SJSA1 (cell line): ENCODE measurements around the gene PRDM16. TPM values are rescaled to one million over a fixed set of nuclear protein-coding genes. Genes with fewer than 3 reads are reported as not detected.

Source experiments
- DNase-seq, 2 experiments: peaks; one replicate each; pipeline ENCODE4 v3.0.0-alpha.2; 2015 to 2020; ENCODE audit warnings: low spot score in 2 of 2, low read depth in 1 of 2
- H3K27ac ChIP-seq: fragments of 250-450 bp; sonication (Bioruptor Pico); 2 replicates; pipeline ENCODE4 v1.5.1; 2020; ENCODE audit warnings: mild to moderate bottlenecking, moderate library complexity
- H3K27me3 ChIP-seq: fragments of 250-450 bp; sonication (Bioruptor Pico); replicated peaks from 2 replicates; pipeline ENCODE4 v1.5.1; 2020; ENCODE audit warnings: mild to moderate bottlenecking, moderate library complexity
- H3K36me3 ChIP-seq: fragments of 250-450 bp; sonication (Bioruptor Pico); 2 replicates; pipeline ENCODE4 v1.5.1; 2020; ENCODE audit warnings: mild to moderate bottlenecking
- H3K4me1 ChIP-seq: fragments of 250-450 bp; sonication (Bioruptor Pico); replicated peaks from 2 replicates; pipeline ENCODE4 v1.6.1; 2021; ENCODE audit warnings: mild to moderate bottlenecking
- H3K4me3 ChIP-seq: fragments of 250-450 bp; sonication (Bioruptor Pico); 2 replicates; pipeline ENCODE4 v1.5.1; 2020; ENCODE audit warnings: mild to moderate bottlenecking
- H3K9me3 ChIP-seq: fragments of 250-450 bp; sonication (Bioruptor Pico); replicated peaks from 2 replicates; pipeline ENCODE4 v1.5.1; 2020; ENCODE audit warnings: mild to moderate bottlenecking
- total RNA-seq: library from RNA; depleted of rRNA; stranded (reverse); fragments of >200 nt; shearing (Covaris generic); gene quantifications from 2 replicates; pipeline ENCODE4 v1.2.3, GENCODE V29; 2014

PRDM16 gene
- total RNA-seq, 1 experiment from 2014 or later, result 0.05 TPM

DNA sequence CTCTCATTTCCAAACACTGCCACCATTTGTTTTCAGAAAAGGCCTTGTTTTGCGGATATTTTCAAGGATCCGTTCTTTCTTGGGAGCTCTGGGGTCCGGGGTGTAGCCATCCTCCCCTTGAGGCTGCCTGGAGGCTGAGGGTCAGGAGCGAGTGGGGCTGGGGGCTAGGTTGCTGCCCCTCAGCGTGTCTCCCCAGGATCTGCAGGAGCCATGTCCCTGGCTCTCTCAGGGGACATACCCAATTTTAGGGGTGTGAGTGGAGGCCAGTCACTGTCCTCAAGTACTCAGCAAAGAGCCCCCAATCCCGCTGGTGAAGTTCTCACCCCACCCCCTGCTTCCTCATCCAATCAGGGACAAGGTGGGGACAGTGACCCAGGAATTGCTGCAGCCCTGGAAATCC is 15.0 kb upstream of the PRDM16 start:
- Histone ChIP-seq H3K27me3 (no peaks in the 10 kb centered on the region), H3K36me3 (no peaks in the 10 kb centered on the region), H3K4me1 (no peaks in the 10 kb centered on the region), H3K27ac (no peak overlapping the region), H3K9me3 (no peaks in the 10 kb centered on the region), H3K4me3 (no peak overlapping the region)
- DNase-seq, result no peak

DNA sequence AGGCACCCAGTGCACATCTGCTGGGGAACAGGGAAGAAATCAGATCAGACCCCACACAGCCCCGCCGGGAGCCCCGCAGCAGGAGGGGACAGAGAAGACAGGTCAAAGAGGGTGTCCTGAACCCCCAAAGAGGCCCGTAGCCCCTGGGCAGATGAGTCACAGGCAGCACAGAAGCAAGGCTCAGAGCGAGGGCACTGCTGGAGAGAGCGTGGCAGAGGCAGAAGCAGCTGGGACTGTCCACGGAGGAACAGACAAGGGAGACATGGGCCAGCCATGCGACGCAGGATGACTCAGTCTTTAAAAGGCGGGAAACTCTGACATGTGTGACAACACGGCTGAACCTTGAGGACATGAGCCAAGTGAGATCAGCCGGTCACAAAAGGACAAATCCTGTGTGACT is 14.5 kb upstream of the PRDM16 start:
- H3K4me3 ChIP-seq, result no peak overlapping the region
- H3K36me3 ChIP-seq, result no peaks in the 10 kb centered on the region
- no peaks in the 10 kb centered on the region for H3K9me3 ChIP-seq
- H3K27ac ChIP-seq, result no peak overlapping the region
- no peaks in the 10 kb centered on the region for H3K27me3 ChIP-seq
- no peak for DNase-seq
- H3K4me1 ChIP-seq, result no peaks in the 10 kb centered on the region

DNA sequence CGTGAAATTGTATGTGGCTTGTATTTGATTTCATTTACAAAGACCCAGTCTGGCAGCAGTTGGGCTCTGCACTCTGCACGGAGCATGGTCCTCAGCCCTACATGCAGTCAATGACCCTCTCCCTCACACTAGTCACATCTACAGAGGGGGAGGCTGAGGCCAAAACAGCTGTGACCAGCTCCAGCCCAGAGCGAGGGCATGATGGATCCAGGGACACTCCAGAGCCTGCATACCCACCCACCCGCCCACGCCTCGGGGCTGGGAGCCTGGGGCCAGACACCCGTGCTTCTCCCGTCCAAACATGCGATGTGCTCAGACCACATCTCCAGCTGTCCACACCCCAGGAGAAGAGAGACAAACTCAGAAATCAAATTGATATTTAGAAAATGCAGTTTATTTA is 14.0 kb upstream of the PRDM16 start:
- Histone ChIP-seq H3K36me3 (no peaks in the 10 kb centered on the region), H3K4me3 (no peak overlapping the region), H3K27ac (no peak overlapping the region), H3K9me3 (no peaks in the 10 kb centered on the region), H3K27me3 (0 out of 2 replicates have a peak, but pooled peaks cover 2% of the 10 kb centered on the region), H3K4me1 (no peaks in the 10 kb centered on the region)
- DNase-seq, result no peak

DNA sequence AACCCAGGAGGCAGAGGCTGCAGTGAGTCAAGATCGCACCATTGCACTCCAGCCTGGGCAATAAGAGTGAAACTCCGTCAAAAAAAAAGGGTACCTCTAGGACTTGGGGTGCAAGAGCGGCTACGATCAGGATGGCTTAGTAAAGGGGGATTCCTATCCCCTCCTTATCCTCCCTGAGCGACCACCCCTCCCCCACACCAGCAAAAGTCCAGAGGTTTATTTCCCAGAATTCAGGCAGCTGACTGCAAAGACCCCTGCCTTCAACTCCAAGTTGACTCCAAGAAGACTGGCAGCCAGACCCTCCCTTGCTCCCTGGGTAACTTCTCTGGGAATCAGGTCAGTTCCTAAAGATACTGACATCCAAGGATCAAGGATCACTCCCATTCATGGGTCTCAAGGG is 12.4 kb upstream of the PRDM16 start:
- H3K4me1 ChIP-seq, result no peaks in the 10 kb centered on the region
- H3K36me3 ChIP-seq, result no peaks in the 10 kb centered on the region
- no peak overlapping the region for H3K27ac ChIP-seq
- no peaks in the 10 kb centered on the region for H3K9me3 ChIP-seq
- no peak overlapping the region for H3K4me3 ChIP-seq
- DNase-seq, result no peak
- H3K27me3 ChIP-seq, result 0 out of 2 replicates have a peak, but pooled peaks cover 2% of the 10 kb centered on the region

DNA sequence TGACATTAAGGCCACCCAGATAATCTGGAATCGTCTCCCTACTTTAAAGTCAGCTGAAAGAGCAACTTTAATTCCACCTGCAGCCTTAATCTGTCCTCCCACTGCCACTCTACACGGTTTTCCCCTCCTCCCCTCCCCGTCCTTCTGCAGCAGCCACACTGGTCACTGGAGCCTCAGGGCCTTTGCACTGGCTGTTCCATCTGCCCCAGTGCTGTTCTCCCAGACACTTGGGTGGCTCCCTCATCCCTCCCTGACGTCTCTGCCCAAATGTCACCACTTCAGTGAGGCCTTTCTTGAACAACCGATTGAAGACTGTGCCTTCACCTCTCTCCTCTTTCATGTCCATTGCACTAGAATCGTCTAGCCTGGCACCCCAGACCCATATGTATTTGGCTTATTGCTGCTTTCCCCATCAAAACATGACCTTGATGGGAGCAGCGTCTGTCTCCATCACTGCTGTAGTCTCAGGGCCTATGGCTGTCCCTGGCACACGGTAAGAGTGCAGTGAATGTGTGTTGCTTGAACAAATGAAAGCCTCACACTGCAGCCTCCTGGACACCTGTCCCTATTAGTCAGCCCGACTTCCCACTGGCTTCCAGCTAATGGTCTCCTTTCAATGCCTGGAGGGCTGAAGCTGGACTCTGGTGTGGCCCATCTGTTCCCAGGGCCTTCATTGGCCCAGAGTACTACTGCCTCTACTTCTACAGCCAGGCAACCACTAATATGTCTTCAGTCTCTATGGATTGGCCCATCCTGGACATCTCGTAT is 10.6 kb upstream of the PRDM16 start:
- Histone ChIP-seq H3K36me3 (no peaks in the 10 kb centered on the region), H3K4me1 (no peaks in the 10 kb centered on the region), H3K27me3 (0 out of 2 replicates have a peak, but pooled peaks cover 2% of the 10 kb centered on the region), H3K4me3 (no peak overlapping the region), H3K9me3 (no peaks in the 10 kb centered on the region), H3K27ac (no peak overlapping the region)
- no peak for DNase-seq

DNA sequence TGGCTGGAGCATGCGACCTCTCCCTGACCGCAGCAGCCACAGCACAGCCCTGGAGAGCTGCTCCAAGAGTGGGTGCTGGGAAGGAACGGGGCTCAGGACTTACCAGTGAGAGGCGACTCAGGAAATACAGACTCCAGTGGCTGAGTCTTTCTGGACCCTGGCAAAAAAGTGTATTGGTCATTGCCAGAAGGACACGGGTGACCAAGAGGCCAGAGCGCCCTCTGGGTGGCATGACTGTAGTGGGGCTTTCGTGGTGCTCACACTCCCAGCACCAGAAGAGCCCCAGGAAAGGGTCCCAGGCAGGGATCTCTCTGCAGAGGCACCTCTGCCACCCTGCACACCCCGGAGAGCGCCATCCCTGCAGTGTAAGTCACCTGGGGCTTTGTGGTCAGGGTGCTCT is 8.9 kb upstream of the PRDM16 start:
- no peak overlapping the region for H3K27ac ChIP-seq
- H3K4me3 ChIP-seq, result no peak overlapping the region
- no peaks in the 10 kb centered on the region for H3K9me3 ChIP-seq
- no peak for DNase-seq
- no peaks in the 10 kb centered on the region for H3K36me3 ChIP-seq
- no peaks in the 10 kb centered on the region for H3K4me1 ChIP-seq
- H3K27me3 ChIP-seq, result 0 out of 2 replicates have a peak, but pooled peaks cover 2% of the 10 kb centered on the region

DNA sequence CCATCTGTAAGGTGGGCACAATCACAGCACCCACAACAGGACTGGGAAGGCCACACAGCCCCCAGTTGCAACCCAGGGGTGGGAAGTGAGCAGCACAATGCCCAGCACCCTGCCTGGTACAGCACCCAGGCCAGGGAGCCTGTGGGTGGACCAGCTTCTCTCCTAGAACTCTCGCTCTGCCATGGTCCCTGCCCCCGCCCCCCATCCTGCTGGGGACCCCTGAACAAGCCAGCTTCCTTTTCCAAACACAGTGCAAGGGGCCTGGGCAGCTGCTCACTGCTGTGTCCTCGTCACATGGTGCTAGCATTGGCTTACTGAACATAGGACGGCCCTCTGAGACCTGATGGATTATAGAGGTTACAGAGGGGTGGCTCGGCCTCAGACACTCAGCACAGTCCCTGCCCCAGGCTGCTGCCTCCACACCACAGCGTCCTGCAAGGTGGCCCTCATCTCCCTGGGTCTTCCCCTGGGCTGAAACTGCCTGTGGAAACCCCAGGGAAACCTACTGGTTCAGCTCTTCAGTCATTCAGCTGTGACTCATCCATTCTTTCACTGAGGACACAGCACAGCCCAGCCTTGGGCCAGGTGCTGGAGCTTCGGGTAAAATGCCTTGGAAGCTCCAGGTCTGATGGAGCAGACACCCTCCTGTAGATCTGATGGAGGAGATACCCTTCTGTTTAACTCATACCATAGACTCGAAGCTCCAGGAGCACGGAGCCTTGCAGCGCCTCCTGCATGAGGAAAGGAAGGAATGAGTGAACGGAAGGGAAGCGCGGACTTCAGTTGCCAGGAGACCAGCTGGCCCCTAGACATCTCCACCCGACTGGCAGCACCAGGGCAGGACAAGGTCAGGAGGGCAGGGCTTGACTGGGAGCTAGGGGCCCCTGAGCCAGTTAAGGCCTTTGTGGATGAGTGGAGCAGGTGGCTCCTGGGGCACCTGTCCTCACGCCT is 8.1 kb upstream of the PRDM16 start:
- Histone ChIP-seq H3K27ac (no peak overlapping the region), H3K36me3 (no peaks in the 10 kb centered on the region), H3K4me1 (no peaks in the 10 kb centered on the region), H3K4me3 (no peak overlapping the region), H3K27me3 (0 out of 2 replicates have a peak, but pooled peaks cover 2% of the 10 kb centered on the region), H3K9me3 (no peaks in the 10 kb centered on the region)
- DNase-seq, result no peak

DNA sequence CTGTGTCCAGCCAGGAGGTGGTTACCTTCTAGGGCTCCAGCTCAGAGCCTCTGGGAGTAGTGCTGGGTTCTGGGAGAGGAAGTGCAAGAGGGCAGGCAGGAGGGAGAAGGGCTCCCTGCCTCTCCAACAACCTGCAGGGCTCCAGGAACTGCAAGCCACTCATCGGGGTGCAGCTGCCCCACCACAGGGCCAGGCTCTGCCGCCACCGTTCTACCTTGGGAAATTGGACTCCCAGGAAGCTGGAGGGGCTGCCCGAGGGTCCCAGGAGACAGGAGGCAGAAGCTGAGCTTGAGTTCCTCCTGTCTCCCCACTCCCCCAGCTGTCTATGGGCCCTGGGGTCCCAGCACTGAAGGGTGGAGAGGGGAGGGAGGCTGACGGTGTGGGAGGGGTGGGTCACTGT is 7.4 kb upstream of the PRDM16 start:
- Histone ChIP-seq H3K4me1 (no peaks in the 10 kb centered on the region), H3K4me3 (no peak overlapping the region), H3K27ac (no peak overlapping the region), H3K36me3 (no peaks in the 10 kb centered on the region), H3K9me3 (no peaks in the 10 kb centered on the region), H3K27me3 (0 out of 2 replicates have a peak, but pooled peaks cover 2% of the 10 kb centered on the region)
- DNase-seq, result no peak

DNA sequence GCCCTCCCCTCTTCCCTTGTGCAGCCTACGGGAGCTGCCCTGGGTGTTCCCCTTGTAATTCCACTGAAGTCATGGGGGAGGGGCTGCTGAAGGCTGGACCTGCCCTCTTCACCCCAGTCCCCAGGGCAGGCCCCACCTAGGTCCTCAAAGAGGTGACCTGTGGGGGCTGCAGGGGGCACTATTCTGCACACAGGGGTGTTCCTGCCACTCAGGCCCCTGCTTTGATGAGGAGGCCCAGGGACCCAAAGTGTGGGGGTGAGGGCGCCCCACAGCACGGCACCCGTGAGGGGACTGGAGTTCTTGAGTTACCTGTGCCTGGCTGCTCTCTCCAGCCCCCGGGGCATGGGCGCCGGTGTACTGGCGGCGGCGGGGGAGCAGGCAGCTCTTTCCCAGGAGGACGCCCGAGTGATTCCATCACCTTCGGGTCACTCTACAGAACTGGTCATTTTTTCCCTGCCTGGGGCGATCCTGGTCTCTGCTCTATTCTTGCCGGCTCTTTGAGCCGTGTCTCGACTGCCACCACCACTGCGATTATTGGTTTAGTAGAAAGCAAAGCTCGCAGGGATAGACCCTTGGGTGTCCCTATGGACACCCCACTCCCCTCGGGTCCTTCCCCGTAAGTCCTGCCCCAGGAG is 6.9 kb upstream of the PRDM16 start:
- Histone ChIP-seq H3K27me3 (0 out of 2 replicates have a peak, but pooled peaks cover 2% of the 10 kb centered on the region), H3K4me3 (no peak overlapping the region), H3K36me3 (no peaks in the 10 kb centered on the region), H3K27ac (no peak overlapping the region), H3K4me1 (no peaks in the 10 kb centered on the region), H3K9me3 (no peaks in the 10 kb centered on the region)
- no peak for DNase-seq

DNA sequence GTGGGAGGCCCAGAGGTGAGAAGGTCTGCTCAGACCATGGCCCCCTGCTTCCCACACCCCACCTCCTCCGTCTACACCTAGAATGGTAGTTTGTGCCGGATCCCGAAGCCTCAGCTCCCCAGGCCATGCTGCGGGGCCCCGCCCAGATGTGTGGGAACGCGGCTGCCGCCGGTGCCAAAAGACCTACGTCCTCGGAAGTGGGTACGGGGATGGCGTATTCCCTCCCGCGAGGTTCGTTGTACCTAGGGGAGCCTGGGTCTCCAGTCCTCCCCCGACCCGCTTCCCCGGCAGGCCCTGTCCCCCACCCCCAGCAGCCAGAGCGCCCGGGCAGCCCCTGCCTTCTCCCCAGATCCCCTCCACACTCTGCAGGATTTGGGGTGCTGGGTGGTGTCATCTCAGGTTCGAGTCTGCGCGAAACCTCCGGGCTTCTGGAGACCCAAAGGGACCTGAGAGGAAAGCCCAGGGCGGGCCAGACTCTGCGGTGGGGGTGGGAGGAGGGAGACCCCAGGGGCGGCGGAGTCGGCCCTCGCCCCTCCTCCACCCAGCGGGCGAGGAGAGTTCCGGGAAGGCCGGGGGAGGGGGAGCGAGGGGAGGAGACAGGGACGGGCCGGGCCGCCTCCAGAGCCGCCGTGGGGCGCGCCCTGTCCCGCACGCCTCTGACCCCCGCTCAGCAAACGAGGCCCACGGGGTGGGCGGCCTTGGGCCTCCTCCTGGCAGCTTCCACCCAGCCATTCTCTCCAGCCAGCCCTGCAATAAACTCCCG is 6.2 kb upstream of the PRDM16 start:
- Histone ChIP-seq H3K4me3 (no peak overlapping the region), H3K36me3 (no peaks in the 10 kb centered on the region), H3K9me3 (no peaks in the 10 kb centered on the region), H3K27ac (no peak overlapping the region), H3K4me1 (no peaks in the 10 kb centered on the region), H3K27me3 (peaks cover 8% of the 10 kb centered on the region)
- DNase-seq, result no peak

DNA sequence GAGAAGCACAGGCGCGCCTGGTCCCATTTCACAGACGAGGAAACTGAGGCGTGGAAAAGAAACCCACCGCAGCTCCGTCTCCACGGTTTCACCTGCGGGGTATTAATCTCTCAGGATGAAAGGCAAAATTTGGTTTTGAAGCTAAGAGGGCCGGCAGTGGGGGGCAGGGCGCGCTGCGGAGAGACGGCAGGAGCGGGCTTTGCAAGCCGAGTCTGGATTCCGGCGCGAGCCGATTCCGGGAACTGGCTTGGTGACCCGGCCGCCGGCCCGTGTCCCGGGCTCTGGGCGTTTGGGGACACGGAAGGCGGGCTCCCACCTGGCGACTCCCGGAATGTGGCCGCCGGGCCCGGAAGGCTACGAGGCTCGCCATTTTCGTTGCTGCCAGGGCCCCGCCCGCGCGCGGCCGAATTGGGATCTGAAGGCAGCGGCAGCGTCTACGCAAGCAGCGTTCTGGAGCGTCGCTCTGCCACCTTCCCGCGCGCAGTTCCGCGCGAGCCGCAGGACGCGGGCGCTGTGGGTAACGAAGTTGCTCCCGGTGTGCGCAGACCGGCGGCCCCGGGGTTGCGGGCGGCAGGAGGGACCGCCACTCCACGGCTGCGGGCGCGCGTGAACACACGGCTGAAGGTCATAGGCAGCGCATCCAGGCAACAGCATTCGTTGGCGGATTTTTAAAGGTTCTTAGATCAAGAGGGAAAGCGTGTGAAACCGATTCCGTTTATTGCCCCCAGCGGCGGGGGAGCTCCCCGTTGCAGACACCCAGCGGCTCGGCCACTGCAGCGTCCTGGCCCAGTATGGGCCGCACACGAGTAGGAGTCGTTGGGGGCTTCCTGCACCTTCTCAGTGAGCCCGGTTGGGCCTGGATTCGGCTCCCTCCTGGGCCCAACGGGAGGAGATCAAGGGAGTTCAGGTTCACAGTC is 5.4 kb upstream of the PRDM16 start:
- H3K9me3 ChIP-seq, result no peaks in the 10 kb centered on the region
- peaks cover 14% of the 10 kb centered on the region for H3K27me3 ChIP-seq
- H3K27ac ChIP-seq, result no peak overlapping the region
- H3K36me3 ChIP-seq, result no peaks in the 10 kb centered on the region
- H3K4me3 ChIP-seq, result no peak overlapping the region
- no peak for DNase-seq
- peaks cover 2% of the 10 kb centered on the region; the same call in 1 of the 2 replicates for H3K4me1 ChIP-seq

DNA sequence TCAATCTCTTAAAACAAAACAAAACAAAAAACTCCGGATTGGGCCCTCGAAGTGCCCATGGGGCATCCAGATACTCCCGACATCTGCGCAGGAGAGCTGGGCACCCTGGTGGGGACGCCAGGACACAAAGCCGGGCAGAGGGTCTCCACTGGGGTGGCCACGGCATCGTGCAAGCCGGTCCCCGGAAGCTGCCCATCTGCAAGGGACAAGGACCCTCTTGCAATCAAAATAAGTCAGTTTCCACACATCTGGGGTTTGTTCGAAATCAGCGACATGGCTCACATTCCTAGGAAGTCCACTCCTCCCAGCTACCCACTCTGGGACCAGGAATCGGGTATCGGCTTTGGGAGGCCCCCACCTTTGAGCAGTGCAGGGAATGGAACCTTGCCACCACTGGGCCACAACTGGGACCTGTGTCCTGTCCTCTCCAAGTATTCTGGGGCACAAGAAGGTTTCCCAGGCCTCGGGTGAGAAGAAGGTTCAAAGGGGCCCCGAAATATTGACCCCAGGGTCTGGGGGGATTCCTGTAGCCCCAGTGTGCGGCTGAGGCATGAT is 4.6 kb upstream of the PRDM16 start:
- Histone ChIP-seq H3K9me3 (no peaks in the 10 kb centered on the region), H3K4me1 (peaks cover 6% of the 10 kb centered on the region; the same call in 1 of the 2 replicates), H3K36me3 (no peaks in the 10 kb centered on the region), H3K27me3 (peaks cover 18% of the 10 kb centered on the region), H3K4me3 (no peak overlapping the region), H3K27ac (no peak overlapping the region)
- no peak for DNase-seq
